HG03432 (cell line): ENCODE results near the gene ABAT.

Experiments used
- ATAC-seq: cut with Tn5 transposase; IDR thresholded peaks from one replicate; pipeline ENCODE4 v1.9.1; 2021; ENCODE audit warnings: mild to moderate bottlenecking, moderate library complexity; ENCODE audit not compliant: unreplicated experiment

ABAT gene

GRCh38 chr16:8808009-8808408 lies 133.6 kb downstream of the ABAT start:
- no peak for ATAC-seq

- ATAC-seq: no peak
Observed at GRCh38 chr16:8808613-8809353, 134.4 kb downstream of the ABAT start.

- no peak for ATAC-seq
Observed at GRCh38 chr16:8812162-8812843, 137.9 kb downstream of the ABAT start.

- no peak for ATAC-seq
Observed at GRCh38 chr16:8814095-8814806, 139.8 kb downstream of the ABAT start.

- ATAC-seq: no peak
Observed at GRCh38 chr16:8816967-8817655, 142.7 kb downstream of the ABAT start.

- peak; percentile 90 for ATAC-seq
Observed at GRCh38 chr16:8818504-8819270, 144.3 kb downstream of the ABAT start.

- ATAC-seq: no peak
Observed at GRCh38 chr16:8819411-8820034, 145.1 kb downstream of the ABAT start.

- ATAC-seq: no peak
Observed at GRCh38 chr16:8822403-8822802, 148.0 kb downstream of the ABAT start.

- ATAC-seq: no peak
Observed at GRCh38 chr16:8826278-8826879, 152.0 kb downstream of the ABAT start.

- no peak for ATAC-seq
Observed at GRCh38 chr16:8828541-8829165, 154.2 kb downstream of the ABAT start.

- ATAC-seq: no peak
Observed at GRCh38 chr16:8831450-8831849, 157.0 kb downstream of the ABAT start.

GRCh38 chr16:8831871-8832716 lies 157.7 kb downstream of the ABAT start:
- no peak for ATAC-seq

- no peak for ATAC-seq
Observed at GRCh38 chr16:8832717-8833105, 158.3 kb downstream of the ABAT start.
